CD14-positive monocyte (primary cell): ENCODE measurements around the gene NKX2-1. TPM values are rescaled to one million over a fixed set of nuclear protein-coding genes. Genes with fewer than 3 reads are reported as not detected.

Experiments used
- DNase-seq, 3 donors: peaks; one replicate each; pipeline ENCODE4 v3.0.0-alpha.2; 2011 to 2022
- H2AFZ ChIP-seq: 2 replicates; pipeline ENCODE4 v1.6.0; 2012; ENCODE audit warnings: mild to moderate bottlenecking, low read depth, low read length, inconsistent platforms; ENCODE audit not compliant: insufficient read depth, poor library complexity, severe bottlenecking
- H3K27ac ChIP-seq, 2 donors: 1 replicate in 1 of 2; 2 replicates in 1 of 2; pipeline ENCODE4 v1.5.1; 2012 to 2013; ENCODE audit warnings: low read length in 2 of 2, control low read depth in 1 of 2, inconsistent platforms in 1 of 2, low read depth in 1 of 2, mild to moderate bottlenecking in 1 of 2
- H3K27me3 ChIP-seq, 2 donors: one replicate each; pipeline versions ENCODE4 v1.6.0 to v1.6.1; 2011 to 2013; ENCODE audit warnings: low read length in 2 of 2; ENCODE audit not compliant: control insufficient read depth in 2 of 2, insufficient read depth in 2 of 2
- H3K36me3 ChIP-seq, 2 donors: replicated peaks in 1 of 2; 1 replicate in 1 of 2; 2 replicates in 1 of 2; pipeline versions ENCODE4 v1.5.1 to v1.6.1; 2012 to 2013; ENCODE audit warnings: low read length in 2 of 2, control low read depth in 1 of 2, inconsistent platforms in 1 of 2, mild to moderate bottlenecking in 1 of 2; ENCODE audit not compliant: insufficient read depth in 2 of 2, control insufficient read depth in 1 of 2
- H3K4me1 ChIP-seq, 2 donors: 1 replicate in 1 of 2; 2 replicates in 1 of 2; pipeline versions ENCODE4 v1.5.1 to v1.6.1; 2012 to 2013; ENCODE audit warnings: low read length in 2 of 2, control low read depth in 1 of 2, inconsistent platforms in 1 of 2, mild to moderate bottlenecking in 1 of 2, moderate library complexity in 1 of 2; ENCODE audit not compliant: insufficient read depth in 2 of 2, control insufficient read depth in 1 of 2
- H3K4me2 ChIP-seq: replicated peaks from 2 replicates; pipeline ENCODE3; 2012; ENCODE audit warnings: low read length, moderate library complexity, mild to moderate bottlenecking; ENCODE audit not compliant: poor library complexity, severe bottlenecking; ENCODE audit errors: extremely low read depth
- H3K4me3 ChIP-seq, 3 experiments: fragments of 200-600 bp in 1 of 3; sonication (generic) in 1 of 3; replicated peaks in 1 of 3; 1 replicate in 2 of 3; 2 replicates in 1 of 3; pipeline ENCODE4 v1.5.1; 2011 to 2013; ENCODE audit warnings: low read length in 3 of 3, mild to moderate bottlenecking in 3 of 3, control low read depth in 2 of 3, low read depth in 2 of 3, inconsistent platforms in 1 of 3, moderate library complexity in 1 of 3
- H3K79me2 ChIP-seq: 2 replicates; pipeline ENCODE4 v1.6.0; 2012; ENCODE audit warnings: mild to moderate bottlenecking, control low read depth, inconsistent platforms, low read length, moderate library complexity; ENCODE audit not compliant: insufficient read depth
- H3K9ac ChIP-seq: 2 replicates; pipeline ENCODE4 v1.6.0; 2017; ENCODE audit warnings: low read length, mild to moderate bottlenecking; ENCODE audit not compliant: insufficient read depth, poor library complexity, severe bottlenecking
- H3K9me3 ChIP-seq, 2 donors: replicated peaks in 1 of 2; 1 replicate in 1 of 2; 2 replicates in 1 of 2; pipeline versions ENCODE4 v1.5.1 to v1.6.1; 2012 to 2013; ENCODE audit warnings: low read length in 2 of 2, control low read depth in 1 of 2; ENCODE audit not compliant: control insufficient read depth in 1 of 2, insufficient read depth in 1 of 2
- H4K20me1 ChIP-seq: 2 replicates; pipeline ENCODE4 v1.6.0; 2012; ENCODE audit warnings: mild to moderate bottlenecking, low read length, control low read depth, moderate library complexity; ENCODE audit not compliant: insufficient read depth
- H3K27ac Mint-ChIP-seq, 7 donors: one replicate each; pipeline ENCODE4 v1.8.0; 2020; ENCODE audit warnings: mild to moderate bottlenecking in 7 of 7, mixed read lengths in 7 of 7, moderate library complexity in 6 of 7, inconsistent platforms in 2 of 7
- H3K27me3 Mint-ChIP-seq, 3 donors: one replicate each; pipeline ENCODE4 v1.8.0; 2021 to 2022; ENCODE audit warnings: low read depth in 3 of 3, mild to moderate bottlenecking in 3 of 3, mixed read lengths in 3 of 3, moderate library complexity in 3 of 3, inconsistent platforms in 1 of 3
- H3K36me3 Mint-ChIP-seq, 2 donors: one replicate each; pipeline ENCODE4 v1.8.0; 2020; ENCODE audit warnings: mixed read lengths in 2 of 2, inconsistent platforms in 1 of 2, mild to moderate bottlenecking in 1 of 2
- H3K4me1 Mint-ChIP-seq: one replicate; pipeline ENCODE4 v1.8.0; 2020; ENCODE audit warnings: mild to moderate bottlenecking, mixed read lengths
- H3K4me3 Mint-ChIP-seq, 2 donors: one replicate each; pipeline ENCODE4 v1.8.0; 2020; ENCODE audit warnings: mild to moderate bottlenecking in 2 of 2, mixed read lengths in 2 of 2, moderate library complexity in 1 of 2
- H3K9me3 Mint-ChIP-seq, 7 donors: one replicate each; pipeline ENCODE4 v1.8.0; 2020 to 2022; ENCODE audit warnings: mixed read lengths in 7 of 7, mild to moderate bottlenecking in 6 of 7, moderate library complexity in 6 of 7, inconsistent platforms in 2 of 7
- CTCF ChIP-seq: fragments of 200-600 bp; IDR thresholded peaks from one replicate; pipeline ENCODE4 v1.8.0; 2022; ENCODE audit warnings: antibody characterized with exemption, mild to moderate bottlenecking
- WGBS: methylation state at CpG from one replicate; pipeline ENCODE4 v1.1.5; 2013; ENCODE audit warnings: missing lambda C conversion rate; ENCODE audit not compliant: insufficient coverage; 5-methylcytosine and 5-hydroxymethylcytosine counted together
- intact Hi-C, 2 donors: fragments of 100-400 bp; cut with micrococcal nuclease; formaldehyde crosslinking; loops; one replicate each; pipeline versions ENCODE4 v1.15.0 to v1.15.1; 2023
- polyA plus RNA-seq, 3 donors: library from polyadenylated mRNA; depleted of rRNA in 1 of 3; unstranded in 2 of 3; stranded (reverse) in 1 of 3; fragments of 300-500 nt in 2 of 3; fragments of >200 nt in 1 of 3; fragmentation: Illumina TruSeq in 2 of 3; gene quantifications; 1 replicate in 2 of 3; 2 replicates in 1 of 3; pipeline ENCODE4 v1.2.3, GENCODE V29; 2012 to 2021

The NKX2-1 gene
- polyA plus RNA-seq, 3 donors = not detected

- Histone ChIP-seq H3K36me3 (no peaks in the 10 kb centered on the region), H3K27ac (no peak overlapping the region), H3K9ac (no peak overlapping the region), H3K27me3 (peaks cover 3 to 4% of the 10 kb centered on the region in 2 donors), H3K4me3 (no peak overlapping the region), H3K9me3 (no peaks in the 10 kb centered on the region), H3K4me2 (no peak overlapping the region), H3K79me2 (no peaks in the 10 kb centered on the region), H3K4me1 (no peaks in the 10 kb centered on the region), H4K20me1 (no peaks in the 10 kb centered on the region), H2AFZ (no peak overlapping the region)
- no peak for DNase-seq
- TF ChIP-seq CTCF = no peak
- H3K27me3 Mint-ChIP-seq = peaks cover 2 to 8% (median 2%) of the 10 kb centered on the region in 3 donors
- no peak overlapping the region for H3K4me3 Mint-ChIP-seq
- no peak overlapping the region for H3K27ac Mint-ChIP-seq
- no peaks in the 10 kb centered on the region for H3K4me1 Mint-ChIP-seq
- 93% methylated on average over 6 of the region's 6 CpGs for WGBS
- intact Hi-C loops = no loop called here
- H3K36me3 Mint-ChIP-seq = no peaks in the 10 kb centered on the region
- H3K9me3 Mint-ChIP-seq = no peaks in the 10 kb centered on the region
Measured at GRCh38 chr14:36555998-36556743, 36.1 kb upstream of the NKX2-1 start.

- Histone ChIP-seq H3K79me2 (no peaks in the 10 kb centered on the region), H3K4me1 (no peaks in the 10 kb centered on the region), H2AFZ (no peak overlapping the region), H4K20me1 (no peaks in the 10 kb centered on the region), H3K27me3 (no peaks in the 10 kb centered on the region), H3K4me3 (no peak overlapping the region), H3K4me2 (no peak overlapping the region), H3K36me3 (no peaks in the 10 kb centered on the region), H3K27ac (no peak overlapping the region), H3K9me3 (no peaks in the 10 kb centered on the region), H3K9ac (no peak overlapping the region)
- Mint-ChIP-seq H3K27ac (no peak overlapping the region), H3K4me1 (no peaks in the 10 kb centered on the region), H3K4me3 (no peak overlapping the region), H3K36me3 (no peaks in the 10 kb centered on the region), H3K9me3 (no peaks in the 10 kb centered on the region), H3K27me3 (peaks cover 0 to 2% (median 2%) of the 10 kb centered on the region in 3 donors)
- TF ChIP-seq CTCF = peak; percentile 25
- WGBS = no CpG with 5 or more reads among the region's 4 CpGs
- DNase-seq = no peak
- intact Hi-C loops = no loop called here
Measured at GRCh38 chr14:36553656-36554260, 33.7 kb upstream of the NKX2-1 start.
